Activated CD4-positive, alpha-beta T cell treated with anti-CD3 and anti-CD28 coated beads for 4 hours (primary cell): ENCODE results near the gene MYT1.

ENCODE experiments used
- DNase-seq, 2 donors: peaks; one replicate each; pipeline ENCODE4 v3.0.0-alpha.2; 2020

The MYT1 gene

GRCh38 chr20:64155258-64156135 lies 8.8 kb upstream of the MYT1 start:
- no peak for DNase-seq

- no peak for DNase-seq
Observed at GRCh38 chr20:64156136-64156885, 7.9 kb upstream of the MYT1 start.

- no peak for DNase-seq
Observed at GRCh38 chr20:64156886-64157875, 7.1 kb upstream of the MYT1 start.

- no peak for DNase-seq
Observed at GRCh38 chr20:64157878-64158277, 6.4 kb upstream of the MYT1 start.

- DNase-seq, result no peak
Observed at GRCh38 chr20:64158346-64159285, 5.6 kb upstream of the MYT1 start.

GRCh38 chr20:64159286-64159680 lies 5.0 kb upstream of the MYT1 start:
- no peak for DNase-seq

GRCh38 chr20:64159711-64160110 lies 4.5 kb upstream of the MYT1 start:
- DNase-seq, result no peak

GRCh38 chr20:64160118-64160517 lies 4.1 kb upstream of the MYT1 start:
- no peak for DNase-seq

- DNase-seq, result no peak
Observed at GRCh38 chr20:64160526-64161355, 3.5 kb upstream of the MYT1 start.

- DNase-seq, result no peak
Observed at GRCh38 chr20:64161356-64162238, 2.7 kb upstream of the MYT1 start.

- DNase-seq, result no peak
Observed at GRCh38 chr20:64162239-64162910, 1.9 kb upstream of the MYT1 start.

- no peak for DNase-seq
Observed at GRCh38 chr20:64163776-64164122, 503 bp upstream of the MYT1 start.

GRCh38 chr20:64165866-64166600 lies 1.8 kb downstream of the MYT1 start:
- DNase-seq, result no peak

- DNase-seq, result no peak
Observed at GRCh38 chr20:64166721-64167615, 2.7 kb downstream of the MYT1 start.

GRCh38 chr20:64167676-64168075 lies 3.4 kb downstream of the MYT1 start:
- no peak for DNase-seq

GRCh38 chr20:64168381-64169090 lies 4.3 kb downstream of the MYT1 start:
- no peak for DNase-seq

GRCh38 chr20:64169091-64169560 lies 4.9 kb downstream of the MYT1 start:
- no peak for DNase-seq
